NCI-H2227 (cell line): Measurements from ENCODE around the gene CCR8.
"Not testable (repeated sequence)": the region's sequence is repeated elsewhere in the genome, so short reads cannot be mapped to it uniquely, and the experiment has no call there.

Experiments
- DNase-seq: peaks from one replicate; lab custom pipeline; 2025; ENCODE audit not compliant: unreplicated experiment; lab: John Stamatoyannopoulos, UW

Gene CCR8

DNA sequence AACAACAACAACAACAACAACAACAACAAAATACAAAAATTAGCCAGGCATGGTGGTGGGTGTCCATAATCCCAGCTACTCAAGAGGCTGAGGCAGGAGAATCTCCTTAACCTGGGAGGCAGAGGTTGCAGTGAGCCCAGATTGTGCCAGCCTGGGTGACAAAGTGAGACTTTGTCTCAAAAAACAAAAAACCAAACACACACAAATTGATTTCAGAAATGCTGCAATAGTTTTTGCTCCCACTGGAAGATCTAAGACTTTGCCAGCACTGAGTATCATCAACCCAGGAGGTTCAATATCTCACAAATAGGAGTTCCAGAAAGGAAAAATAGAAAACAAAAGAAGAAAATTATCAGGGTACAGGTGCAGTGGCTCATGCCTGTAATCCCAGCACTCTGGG, 16.2 kb upstream of the CCR8 start:
- DNase-seq = no peak

DNA sequence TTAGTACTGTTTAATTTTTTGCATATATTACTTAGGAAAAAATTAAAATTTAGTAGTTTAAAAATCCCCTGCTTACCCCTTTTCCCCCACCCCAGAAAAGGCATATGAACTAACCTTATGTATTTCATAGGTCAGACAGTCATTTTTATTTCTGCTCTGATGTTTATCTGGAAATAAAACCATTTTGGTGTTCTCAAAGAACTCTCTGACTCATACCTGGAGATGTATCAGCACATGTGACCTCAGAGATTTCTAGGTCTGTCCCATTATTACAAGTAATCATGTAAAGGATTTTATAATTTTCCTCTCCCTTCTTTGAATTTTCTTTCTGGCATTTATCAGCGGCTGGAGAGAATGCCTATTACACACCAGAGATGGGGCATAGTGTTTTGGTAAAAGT, 14.1 kb upstream of the CCR8 start:
- no peak for DNase-seq

DNA sequence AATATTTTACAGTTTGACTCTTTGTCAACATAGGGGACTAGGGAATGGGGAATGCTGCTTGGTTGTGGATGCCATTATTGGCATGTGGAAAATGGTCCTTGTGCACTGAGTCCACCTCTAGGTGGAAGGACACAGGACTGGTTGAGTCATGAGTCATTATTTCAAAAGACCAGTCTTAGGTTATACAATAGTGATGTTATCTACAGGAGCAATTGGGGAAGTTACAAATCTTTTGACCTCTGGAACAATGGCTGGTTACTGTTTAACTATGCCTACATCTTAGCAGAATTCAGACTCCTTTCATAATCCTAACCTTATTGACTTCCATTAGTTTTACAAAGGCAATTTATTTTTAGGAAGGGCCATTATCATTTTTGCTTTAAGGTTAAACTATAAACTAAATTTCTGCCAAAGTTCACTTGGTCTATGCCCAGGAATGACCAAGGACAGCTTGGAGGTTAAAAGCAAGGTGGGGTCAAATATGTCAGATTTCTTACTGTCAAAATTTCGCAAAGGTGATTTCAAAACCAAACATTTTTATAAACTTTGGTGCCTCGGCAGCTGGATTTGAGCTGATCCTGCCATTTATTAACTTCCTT, 11.8 kb upstream of the CCR8 start:
- no peak for DNase-seq

DNA sequence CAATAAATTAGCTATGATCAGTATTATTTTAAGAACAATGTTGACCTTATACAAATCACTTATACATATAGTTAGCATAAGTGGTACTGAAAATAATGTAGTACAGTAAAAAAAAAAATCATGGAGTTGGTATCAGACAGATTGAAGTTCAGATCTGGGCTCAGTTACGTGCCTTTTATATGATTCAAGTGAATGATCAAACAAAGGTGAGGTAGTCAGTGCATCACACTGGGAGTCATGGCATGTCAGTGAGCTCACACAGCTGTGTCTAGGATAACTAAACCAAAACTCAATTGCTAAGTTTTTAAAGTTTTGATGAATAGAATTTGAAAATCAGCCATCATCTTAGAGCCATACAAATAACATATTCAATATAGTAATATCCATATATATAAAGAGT, 11.2 kb upstream of the CCR8 start:
- no peak for DNase-seq

DNA sequence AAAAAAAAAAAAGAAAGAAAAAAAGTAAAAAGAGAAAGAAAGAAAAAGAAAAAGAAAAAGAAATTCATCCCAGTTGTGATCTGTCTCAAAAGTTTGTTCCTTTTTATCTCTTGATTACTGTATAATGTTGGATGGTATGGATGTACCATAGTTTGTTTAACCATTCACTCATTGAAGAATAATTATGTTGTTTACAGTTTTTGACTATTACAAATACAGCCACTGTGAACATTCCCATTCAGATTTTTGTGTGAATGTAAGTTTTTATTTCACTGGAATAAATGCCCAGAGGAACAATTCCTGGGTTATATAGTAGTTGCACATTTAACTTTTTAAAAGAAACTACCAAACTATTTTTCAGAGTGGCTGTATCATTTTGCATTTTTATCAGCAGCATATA, 10.3 kb upstream of the CCR8 start:
- no peak for DNase-seq

DNA sequence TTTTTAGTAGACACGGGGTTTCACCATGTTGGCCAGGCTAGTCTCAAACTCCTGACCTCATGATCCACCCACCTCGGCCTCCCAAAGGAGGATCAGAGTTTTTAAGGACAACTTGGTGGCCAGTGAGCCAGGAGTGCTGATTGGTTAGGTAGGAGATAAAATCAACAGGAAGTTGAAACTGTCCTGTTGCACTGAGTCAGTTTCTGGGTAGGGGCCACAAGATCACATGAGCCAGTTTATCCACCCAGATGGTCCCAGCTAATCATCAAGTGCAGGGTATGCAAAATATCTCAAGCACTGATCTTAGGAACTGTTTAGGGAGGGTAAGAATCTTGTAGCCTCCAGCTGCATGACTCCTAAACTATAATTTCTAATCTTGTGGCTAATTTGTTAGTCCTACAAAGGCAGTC, 7.9 kb upstream of the CCR8 start:
- DNase-seq = not testable (repeated sequence)

DNA sequence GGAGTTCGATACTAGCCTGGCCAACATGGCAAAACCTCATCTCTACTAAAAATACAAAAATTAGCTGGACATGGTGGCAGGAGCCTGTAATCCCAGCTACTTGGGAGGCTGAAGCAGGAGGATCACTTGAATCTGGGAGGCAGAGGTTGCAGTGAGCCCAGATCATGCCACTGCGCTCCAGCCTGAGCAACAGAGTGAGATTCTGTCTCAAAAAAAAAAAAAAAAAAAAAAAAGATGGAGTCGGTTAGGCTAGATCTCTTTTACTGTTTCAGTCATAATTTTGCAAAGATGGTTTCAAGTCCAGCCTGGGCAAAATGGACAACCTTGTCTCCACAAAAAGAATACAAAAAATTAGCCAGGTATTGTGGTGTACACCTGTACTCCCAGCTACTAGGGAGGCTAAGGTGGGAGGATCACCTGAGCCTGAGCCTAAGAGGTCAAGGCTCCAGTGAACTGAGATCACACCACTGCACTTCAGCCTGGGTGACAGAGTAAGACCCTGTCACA, 7.2 kb upstream of the CCR8 start:
- not testable (repeated sequence) for DNase-seq

DNA sequence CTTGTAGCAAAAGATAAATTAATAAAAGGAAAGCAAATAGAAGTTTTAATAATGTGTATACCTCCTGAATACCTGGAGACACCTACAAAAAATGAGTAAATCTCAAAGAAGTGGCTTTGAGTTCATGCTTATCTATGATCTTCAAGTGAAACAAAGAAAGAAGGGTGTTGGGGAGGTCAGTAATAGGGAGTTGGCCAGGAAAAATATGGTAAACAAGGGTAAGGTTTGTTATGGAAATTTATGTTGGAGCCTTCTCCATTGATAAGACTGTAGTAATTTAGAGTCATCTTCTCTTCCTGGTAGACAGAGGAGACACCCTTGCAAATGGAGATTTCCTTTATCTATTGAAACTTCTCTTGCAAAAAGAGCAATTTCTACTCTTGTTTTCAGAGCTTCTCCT, 6.6 kb upstream of the CCR8 start:
- no peak for DNase-seq

DNA sequence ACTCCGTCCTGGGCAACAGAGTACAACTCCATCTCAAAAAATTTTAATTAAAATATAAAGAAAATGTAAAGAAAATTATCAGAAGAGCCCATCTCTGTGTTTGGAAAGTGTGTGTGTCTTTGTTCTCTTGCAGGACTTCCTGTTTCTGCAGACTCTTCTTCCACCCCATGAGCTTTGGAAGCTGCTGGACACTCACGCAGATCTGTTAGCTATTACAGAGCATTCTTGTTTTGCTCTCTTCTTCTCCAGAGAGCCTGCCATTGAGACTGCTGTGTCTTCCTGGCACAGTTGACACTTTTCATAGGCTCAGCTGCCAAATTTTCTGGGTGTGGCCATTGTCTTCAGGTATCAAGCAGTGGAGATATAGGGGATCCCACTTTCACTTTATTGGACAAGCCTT, 6.0 kb upstream of the CCR8 start:
- DNase-seq = no peak

DNA sequence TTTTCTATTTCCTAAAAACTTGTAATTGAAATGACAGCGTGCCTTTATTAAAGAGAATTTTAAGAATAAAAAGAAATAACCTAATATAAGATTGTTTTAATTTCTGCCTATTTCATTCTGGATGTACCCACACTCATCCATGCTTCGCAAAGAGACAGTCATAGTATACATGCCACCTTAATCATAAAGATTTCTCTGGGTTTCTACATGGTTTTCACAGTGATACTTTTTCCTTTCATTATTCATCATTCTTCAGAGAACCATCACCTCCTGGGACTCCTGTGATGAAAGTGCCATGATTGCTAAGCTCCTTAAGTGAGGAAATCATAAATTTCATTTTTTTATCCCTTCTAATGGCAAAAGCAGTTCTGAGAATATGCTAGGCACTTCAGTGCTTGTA, 4.3 kb upstream of the CCR8 start:
- no peak for DNase-seq

DNA sequence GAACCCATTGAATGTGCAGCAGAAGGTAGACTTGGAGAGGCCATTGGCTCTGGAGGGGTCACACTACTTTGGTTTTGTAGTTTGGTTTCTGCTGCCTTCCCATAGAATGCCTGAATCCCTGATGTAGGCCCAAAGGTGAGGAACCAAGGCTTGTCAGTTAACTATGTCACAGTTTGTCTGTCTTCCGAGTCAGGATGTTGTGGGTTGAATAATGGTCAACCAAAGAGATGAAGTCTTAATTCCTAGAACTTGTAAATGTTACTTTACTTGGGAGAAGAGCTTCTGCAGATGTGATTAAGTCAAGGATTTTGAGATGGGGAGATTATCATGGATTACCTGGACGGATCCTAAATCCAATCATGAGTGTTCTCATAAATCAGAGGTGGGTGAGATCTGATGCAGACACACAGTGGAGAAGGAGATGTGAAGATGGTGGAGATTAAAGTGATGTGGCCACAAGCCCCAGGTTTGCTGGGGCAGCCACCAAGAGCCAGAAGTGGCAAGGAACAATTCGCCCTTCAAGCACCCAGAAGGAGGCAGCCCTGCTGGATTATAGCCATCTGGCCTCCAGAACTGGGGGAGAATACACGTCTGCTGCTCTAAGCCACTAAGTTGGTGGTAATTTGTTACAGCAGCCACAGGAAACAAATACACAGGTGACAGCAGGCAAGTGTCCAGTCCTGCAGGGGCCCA, 2.3 kb upstream of the CCR8 start:
- no peak for DNase-seq

DNA sequence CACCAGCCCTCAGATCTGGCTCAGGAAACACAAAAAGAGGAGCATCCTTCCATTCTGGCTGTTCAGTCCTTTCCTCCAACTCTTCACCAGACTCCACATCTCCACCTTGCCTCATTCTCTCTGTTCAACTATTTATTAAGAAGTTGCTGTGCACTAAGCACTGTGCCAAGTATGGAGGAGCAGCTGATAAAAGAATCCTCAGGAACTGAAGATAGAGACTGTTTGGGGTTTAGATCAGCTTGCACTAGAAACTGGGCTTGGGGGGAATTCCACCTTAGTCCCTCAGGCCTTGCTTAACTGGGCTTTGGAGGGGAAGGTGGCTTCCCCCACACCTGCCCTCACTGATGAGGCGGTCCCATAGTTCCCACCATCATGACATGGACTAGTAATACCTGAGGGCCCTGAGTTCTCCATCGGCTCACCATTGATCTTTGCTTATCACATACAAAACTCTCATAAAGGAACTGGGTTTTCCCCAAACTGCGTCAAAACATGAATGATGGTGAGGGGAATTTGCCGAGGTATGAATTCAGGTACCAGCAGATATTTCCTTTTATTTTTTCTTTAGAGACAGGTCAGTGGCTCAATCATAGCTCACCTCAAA, 1.7 kb upstream of the CCR8 start:
- no peak for DNase-seq

DNA sequence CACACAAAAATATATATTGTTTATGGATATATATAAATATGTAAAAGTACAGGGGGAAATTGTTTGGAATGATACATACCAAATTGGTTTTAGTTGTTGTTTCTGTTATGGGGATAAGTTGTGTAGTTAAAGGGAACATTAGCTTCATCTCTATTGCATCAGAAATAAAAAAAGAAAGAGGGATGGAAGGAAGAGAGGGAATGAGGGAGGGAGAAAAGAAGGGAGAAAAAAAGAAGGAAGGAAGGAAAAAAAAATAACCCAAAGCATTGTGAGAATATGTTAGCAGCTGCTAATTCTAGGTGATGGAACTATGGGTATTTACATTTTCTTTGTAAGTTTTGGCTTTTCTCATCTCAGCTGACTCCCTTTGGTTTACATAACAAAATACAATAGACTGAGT, 1.3 kb downstream of the CCR8 start:
- DNase-seq = no peak

DNA sequence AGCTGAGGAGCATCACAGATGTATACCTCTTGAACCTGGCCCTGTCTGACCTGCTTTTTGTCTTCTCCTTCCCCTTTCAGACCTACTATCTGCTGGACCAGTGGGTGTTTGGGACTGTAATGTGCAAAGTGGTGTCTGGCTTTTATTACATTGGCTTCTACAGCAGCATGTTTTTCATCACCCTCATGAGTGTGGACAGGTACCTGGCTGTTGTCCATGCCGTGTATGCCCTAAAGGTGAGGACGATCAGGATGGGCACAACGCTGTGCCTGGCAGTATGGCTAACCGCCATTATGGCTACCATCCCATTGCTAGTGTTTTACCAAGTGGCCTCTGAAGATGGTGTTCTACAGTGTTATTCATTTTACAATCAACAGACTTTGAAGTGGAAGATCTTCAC, 3.0 kb downstream of the CCR8 start:
- DNase-seq = no peak

DNA sequence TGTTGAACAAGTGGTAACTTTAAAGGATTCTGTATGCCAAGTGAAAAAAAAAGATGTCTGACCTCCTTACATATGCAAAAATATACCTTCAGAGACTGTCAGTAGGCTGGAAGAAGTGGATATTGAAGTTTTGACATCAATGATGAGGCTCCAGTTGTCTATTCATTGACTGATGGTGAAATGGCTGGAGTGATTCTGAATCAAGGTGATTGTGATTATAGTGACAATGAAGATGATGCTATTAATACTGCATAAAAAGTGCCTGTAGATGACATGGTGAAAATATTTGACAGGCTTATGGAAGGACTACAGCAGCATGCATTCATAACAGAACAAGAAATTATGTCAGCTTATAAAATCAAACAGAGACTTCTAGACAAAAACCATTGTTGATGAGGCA, 4.1 kb downstream of the CCR8 start:
- DNase-seq = no peak

DNA sequence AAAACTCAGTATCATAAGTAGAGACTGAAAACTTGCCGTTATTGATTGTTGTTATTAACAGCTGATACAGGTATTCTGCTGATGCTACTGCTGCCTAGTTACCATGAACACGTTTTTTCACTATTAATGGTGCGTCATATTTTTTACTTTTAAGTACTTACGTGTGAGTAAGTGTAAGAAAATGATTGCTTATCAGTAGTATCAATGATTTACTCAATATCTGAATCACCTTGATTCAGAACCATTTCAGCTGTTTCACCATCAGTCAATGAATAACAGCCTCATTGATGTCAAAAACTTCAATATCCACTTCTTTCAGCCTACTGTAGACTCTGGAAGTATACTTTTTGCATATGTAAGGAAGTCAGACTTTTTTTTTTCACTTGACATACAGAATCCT, 4.7 kb downstream of the CCR8 start:
- DNase-seq = no peak

DNA sequence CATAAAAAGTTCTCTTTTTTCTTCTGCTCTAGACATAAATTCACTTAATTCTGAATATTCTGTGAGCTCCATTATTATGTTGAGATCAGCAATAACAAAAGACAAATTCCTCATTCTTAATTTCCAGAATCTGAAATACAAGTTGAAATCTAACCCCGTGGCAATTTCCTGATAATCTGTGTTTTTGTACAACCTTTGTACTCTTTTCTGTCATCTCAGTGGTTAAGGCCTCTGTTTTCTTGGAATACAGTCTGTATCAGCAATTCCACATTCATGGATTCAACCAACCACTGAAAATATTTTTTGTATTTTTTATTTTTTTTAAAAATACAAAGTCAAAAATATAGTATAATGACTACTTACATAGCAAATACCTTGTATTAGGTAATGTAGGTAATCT, 8.7 kb downstream of the CCR8 start:
- no peak for DNase-seq

DNA sequence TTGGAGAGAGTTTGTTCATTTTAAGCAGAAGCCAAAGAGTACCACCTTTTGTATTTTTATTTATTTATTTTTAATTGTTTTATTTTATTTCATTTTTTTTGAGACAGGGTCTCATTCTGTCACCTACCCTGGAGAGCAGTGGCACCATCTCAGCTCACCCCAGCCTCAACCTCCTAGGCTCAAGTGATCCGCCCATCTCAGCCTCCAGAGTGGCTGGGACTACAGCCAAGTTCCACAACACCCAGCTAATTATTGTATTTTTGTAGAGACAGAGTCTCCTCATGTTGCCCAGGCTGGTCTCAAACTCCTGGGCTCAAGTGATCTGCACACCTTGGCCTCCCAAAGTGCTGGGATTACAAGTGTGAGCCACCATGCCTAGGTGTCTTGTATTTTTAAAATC, 9.6 kb downstream of the CCR8 start:
- no peak for DNase-seq

DNA sequence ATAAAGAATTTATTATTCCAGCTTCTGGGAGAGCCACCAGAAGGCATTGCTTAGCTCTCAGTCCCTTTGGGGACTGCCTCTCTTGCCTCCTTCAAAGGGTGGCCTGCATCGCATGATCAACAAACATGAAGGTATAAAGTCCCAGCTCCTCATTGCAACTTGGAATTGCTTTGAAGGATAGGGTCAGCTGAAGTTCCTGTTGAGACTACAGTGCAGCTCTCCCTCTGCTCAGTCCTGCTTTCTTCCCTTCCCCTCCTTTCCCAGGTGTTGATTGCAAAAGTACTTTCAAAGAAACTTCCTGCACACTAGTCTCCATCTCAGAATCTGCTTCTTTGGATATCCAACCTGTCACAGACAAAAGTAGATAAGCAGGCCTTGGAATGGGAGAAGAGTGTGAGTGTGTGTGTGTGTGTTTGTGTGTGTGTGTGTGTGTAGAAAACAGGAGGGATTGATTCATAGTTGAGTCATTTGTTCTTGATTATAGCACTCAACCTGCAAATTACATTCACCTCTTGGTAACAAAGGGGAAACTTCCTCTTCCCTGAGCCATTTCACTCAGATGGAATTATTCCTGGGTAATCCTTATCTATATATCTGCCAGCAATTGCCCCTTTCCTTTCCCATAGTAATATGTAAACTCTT, 13.7 kb downstream of the CCR8 start:
- no peak for DNase-seq

DNA sequence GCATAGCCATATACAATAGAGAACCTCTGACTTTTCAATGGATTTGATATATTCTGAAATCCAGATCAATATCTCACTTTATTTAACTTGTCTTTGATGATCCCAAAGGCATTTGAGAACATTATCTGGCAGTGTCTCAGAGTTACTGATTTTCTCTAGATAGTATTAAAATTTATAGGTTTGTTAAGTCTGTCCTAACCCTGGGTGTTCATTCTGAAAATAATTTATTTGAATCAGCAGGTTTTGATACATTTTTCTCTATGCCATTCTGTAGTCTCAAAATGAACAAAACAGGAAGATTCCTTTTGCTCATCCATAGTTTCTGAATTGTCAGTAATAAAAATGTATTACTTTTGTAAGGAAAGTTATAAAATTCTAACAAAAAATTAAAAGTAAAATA, 14.3 kb downstream of the CCR8 start:
- DNase-seq = no peak

DNA sequence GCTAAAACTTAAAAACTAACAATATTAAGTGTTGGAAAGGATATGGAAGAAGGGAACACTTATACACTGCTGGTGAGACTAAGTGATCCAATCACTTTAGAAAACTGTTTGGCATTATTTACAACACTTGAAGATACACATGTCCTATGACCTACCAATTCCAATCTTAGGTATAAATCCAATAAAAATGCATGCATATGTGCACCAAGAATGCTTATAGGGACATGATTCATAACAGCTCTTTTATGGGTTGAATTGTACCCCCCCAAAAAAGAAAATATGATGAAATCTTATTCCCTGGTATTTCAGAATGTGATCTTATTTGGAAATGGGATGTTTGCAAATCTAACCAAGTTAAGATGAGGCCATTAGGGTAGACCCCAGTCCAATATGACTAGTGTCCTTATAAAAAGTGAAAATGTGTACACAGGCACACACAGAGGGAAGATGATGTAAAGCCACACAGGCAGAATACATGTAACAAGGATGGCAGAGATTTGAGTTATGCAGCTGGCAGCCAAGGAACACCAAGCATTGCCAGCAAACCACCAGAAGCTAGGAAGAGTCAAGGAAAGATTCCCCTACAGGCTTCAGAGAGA, 15.3 kb downstream of the CCR8 start:
- no peak for DNase-seq
